Measurements from ENCODE around the gene CUZD1.

The CUZD1 gene

DNA sequence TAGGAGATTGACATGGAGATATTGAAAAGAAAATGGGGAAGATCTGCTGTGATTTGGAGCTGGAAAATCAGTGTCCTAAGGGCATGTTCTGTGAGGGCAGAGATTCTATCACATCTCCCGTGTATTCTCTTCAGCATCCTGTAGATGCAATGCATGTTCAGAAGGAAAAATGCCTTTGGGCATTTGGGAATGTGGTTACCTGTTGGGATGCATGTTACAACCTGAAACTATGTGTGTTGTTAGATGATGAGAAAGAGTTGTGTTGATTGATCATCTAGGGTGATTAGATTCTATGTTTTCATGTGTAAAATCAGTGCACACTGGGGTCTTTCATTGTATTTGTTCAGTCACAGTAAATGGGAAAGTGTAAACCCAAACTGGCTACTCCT, 14.7 kb downstream of the CUZD1 start:
- DNase-seq (ENCODE audit: low spot score) = no peak
- H3K27ac ChIP-seq (ENCODE audit: poor library complexity, severe bottlenecking) = no peak overlapping the region
- no peaks in the 10 kb centered on the region for H3K4me1 ChIP-seq (ENCODE audit: insufficient read depth, poor library complexity, severe bottlenecking)
- no peak for ATAC-seq (ENCODE audit: low read depth)
- no peak overlapping the region for H3K4me3 ChIP-seq (ENCODE audit: severe bottlenecking)
- TF ChIP-seq, protein P1, sequence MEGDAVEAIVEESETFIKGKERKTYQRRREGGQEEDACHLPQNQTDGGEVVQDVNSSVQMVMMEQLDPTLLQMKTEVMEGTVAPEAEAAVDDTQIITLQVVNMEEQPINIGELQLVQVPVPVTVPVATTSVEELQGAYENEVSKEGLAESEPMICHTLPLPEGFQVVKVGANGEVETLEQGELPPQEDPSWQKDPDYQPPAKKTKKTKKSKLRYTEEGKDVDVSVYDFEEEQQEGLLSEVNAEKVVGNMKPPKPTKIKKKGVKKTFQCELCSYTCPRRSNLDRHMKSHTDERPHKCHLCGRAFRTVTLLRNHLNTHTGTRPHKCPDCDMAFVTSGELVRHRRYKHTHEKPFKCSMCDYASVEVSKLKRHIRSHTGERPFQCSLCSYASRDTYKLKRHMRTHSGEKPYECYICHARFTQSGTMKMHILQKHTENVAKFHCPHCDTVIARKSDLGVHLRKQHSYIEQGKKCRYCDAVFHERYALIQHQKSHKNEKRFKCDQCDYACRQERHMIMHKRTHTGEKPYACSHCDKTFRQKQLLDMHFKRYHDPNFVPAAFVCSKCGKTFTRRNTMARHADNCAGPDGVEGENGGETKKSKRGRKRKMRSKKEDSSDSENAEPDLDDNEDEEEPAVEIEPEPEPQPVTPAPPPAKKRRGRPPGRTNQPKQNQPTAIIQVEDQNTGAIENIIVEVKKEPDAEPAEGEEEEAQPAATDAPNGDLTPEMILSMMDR (IDR thresholded peaks at IDR 0.05; ENCODE audit: poor library complexity, severe bottlenecking) = no peak
- no peaks in the 10 kb centered on the region for H3K27me3 ChIP-seq (ENCODE audit: insufficient read depth, poor library complexity, severe bottlenecking)
- peaks cover 25% of the 10 kb centered on the region for H3K36me3 ChIP-seq (ENCODE audit: low read depth)
- no peaks in the 10 kb centered on the region for H3K9me3 ChIP-seq (ENCODE audit: severe bottlenecking)

DNA sequence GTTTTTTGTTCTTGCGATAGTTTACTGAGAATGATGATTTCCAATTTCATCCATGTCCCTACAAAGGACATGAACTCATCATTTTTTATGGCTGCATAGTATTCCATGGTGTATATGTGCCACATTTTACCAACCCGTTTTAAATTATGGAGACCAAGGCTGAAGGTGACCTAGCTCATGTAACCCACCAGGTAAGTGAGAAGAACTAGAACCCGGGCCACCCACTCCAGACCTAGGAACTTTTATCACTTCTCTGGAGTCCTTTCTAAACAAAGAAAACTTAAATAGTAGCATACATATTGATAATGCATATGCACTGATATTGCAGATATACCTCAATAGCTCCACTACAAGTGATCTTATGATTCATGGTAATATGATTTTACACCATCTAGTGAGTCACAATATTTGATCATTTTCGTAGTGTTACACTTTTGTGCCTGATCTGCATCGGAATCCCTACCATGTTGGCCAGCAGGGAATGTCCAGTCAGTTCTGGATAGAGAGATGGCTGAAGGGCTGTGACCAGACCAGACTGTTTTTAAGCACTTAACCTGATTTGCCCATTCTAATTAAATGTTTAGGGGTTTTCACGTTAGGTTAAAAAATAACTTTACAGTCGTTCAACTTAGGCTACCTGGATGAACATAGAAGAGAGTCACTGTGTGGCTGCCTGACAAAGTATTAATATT, 15.2 kb downstream of the CUZD1 start:
- TF ChIP-seq, protein P1 (IDR thresholded peaks at IDR 0.05; ENCODE audit: poor library complexity, severe bottlenecking) = no peak
- Histone ChIP-seq H3K4me3 (ENCODE audit: severe bottlenecking) (no peak overlapping the region), H3K36me3 (ENCODE audit: low read depth) (peaks cover 19% of the 10 kb centered on the region), H3K4me1 (ENCODE audit: insufficient read depth, poor library complexity, severe bottlenecking) (no peaks in the 10 kb centered on the region), H3K27me3 (ENCODE audit: insufficient read depth, poor library complexity, severe bottlenecking) (no peaks in the 10 kb centered on the region), H3K9me3 (ENCODE audit: severe bottlenecking) (no peaks in the 10 kb centered on the region), H3K27ac (ENCODE audit: poor library complexity, severe bottlenecking) (no peak overlapping the region)
- DNase-seq (ENCODE audit: low spot score) (no peak), ATAC-seq (ENCODE audit: low read depth) (no peak)

DNA sequence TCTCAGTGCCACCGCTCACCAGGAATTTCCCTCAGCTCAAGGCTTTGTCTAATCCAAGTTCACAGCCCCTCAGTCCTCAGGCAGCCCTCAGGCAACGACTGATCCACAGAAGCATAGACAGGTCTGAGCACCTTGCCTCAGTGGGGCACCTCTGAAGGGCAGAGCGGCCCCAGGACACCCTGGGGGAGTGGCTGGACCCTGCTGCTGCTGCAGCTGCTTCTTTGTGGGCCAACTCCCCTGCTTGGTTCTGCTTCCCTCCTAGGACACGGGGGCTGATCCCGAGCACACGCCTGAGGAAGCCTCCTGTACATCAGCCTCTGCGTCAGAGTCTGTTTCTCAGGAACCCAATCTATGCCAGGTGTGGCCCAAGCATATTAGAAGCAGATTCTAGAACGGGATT, 16.2 kb downstream of the CUZD1 start:
- no peak for ATAC-seq (ENCODE audit: low read depth)
- H3K4me3 ChIP-seq (ENCODE audit: severe bottlenecking) = no peak overlapping the region
- H3K36me3 ChIP-seq (ENCODE audit: low read depth) = peaks cover 10% of the 10 kb centered on the region
- TF ChIP-seq, protein P1 (IDR thresholded peaks at IDR 0.05; ENCODE audit: poor library complexity, severe bottlenecking) = no peak
- no peaks in the 10 kb centered on the region for H3K4me1 ChIP-seq (ENCODE audit: insufficient read depth, poor library complexity, severe bottlenecking)
- no peaks in the 10 kb centered on the region for H3K9me3 ChIP-seq (ENCODE audit: severe bottlenecking)
- no peak for DNase-seq (ENCODE audit: low spot score)
- no peak overlapping the region for H3K27ac ChIP-seq (ENCODE audit: poor library complexity, severe bottlenecking)
- H3K27me3 ChIP-seq (ENCODE audit: insufficient read depth, poor library complexity, severe bottlenecking) = no peaks in the 10 kb centered on the region

DNA sequence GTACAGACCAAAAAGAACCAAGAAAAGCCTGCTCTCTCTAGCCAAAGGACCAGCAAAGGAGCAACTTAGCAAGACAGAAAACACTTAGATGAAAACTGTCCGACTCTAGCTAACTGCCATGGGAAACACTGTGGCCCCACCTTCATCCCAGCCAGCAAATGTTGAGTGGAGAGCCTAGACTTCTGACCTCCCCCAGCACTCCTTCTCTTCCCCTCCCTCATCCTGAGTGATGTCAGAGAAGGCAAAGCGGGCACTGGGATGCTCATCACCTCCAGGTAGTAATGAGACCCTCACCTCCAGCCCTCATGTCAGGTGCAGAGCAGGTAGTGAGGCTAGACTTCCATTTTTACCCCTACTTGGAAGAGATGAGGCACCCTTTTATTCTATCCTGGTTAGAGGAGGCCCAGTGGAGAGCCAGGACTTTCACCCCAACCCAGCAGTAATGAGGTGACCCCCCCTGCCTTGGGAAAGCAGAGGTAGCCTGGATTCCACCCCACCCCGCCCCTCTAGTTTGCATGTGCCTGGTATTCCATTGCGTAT, 16.9 kb downstream of the CUZD1 start:
- H3K9me3 ChIP-seq (ENCODE audit: severe bottlenecking) = no peaks in the 10 kb centered on the region
- ATAC-seq (ENCODE audit: low read depth) (no peak), DNase-seq (ENCODE audit: low spot score) (no peak)
- no peak overlapping the region for H3K27ac ChIP-seq (ENCODE audit: poor library complexity, severe bottlenecking)
- no peaks in the 10 kb centered on the region for H3K4me1 ChIP-seq (ENCODE audit: insufficient read depth, poor library complexity, severe bottlenecking)
- H3K4me3 ChIP-seq (ENCODE audit: severe bottlenecking) = no peak overlapping the region
- TF ChIP-seq, protein P1 (IDR thresholded peaks at IDR 0.05; ENCODE audit: poor library complexity, severe bottlenecking) = no peak
- peaks cover 8% of the 10 kb centered on the region for H3K36me3 ChIP-seq (ENCODE audit: low read depth)
- H3K27me3 ChIP-seq (ENCODE audit: insufficient read depth, poor library complexity, severe bottlenecking) = no peaks in the 10 kb centered on the region

DNA sequence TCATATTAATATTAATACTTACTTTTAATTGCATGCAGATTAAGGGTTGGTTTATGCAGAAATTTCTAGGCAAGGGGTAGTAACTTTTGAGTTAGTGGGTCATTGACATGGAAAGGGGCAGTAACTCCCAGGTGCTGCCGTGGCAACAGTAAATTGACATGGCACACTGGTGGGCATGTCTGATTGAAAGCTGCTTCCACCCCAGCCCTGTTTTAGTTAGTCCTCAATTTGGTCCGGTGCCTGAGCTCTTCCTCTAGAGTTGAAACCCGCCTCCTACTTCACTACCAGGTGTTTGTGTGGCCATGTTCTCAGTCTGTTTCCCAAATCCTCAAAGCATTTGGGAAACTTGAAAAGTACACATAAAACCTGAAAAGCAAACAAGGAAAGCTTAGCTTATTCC, 18.4 kb downstream of the CUZD1 start:
- DNase-seq (ENCODE audit: low spot score) (no peak), ATAC-seq (ENCODE audit: low read depth) (no peak)
- TF ChIP-seq, protein P1 (IDR thresholded peaks at IDR 0.05; ENCODE audit: poor library complexity, severe bottlenecking) = no peak
- Histone ChIP-seq H3K27ac (ENCODE audit: poor library complexity, severe bottlenecking) (no peak overlapping the region), H3K4me1 (ENCODE audit: insufficient read depth, poor library complexity, severe bottlenecking) (no peaks in the 10 kb centered on the region), H3K27me3 (ENCODE audit: insufficient read depth, poor library complexity, severe bottlenecking) (no peaks in the 10 kb centered on the region), H3K4me3 (ENCODE audit: severe bottlenecking) (no peak overlapping the region), H3K9me3 (ENCODE audit: severe bottlenecking) (no peaks in the 10 kb centered on the region), H3K36me3 (ENCODE audit: low read depth) (peaks cover 3% of the 10 kb centered on the region; the same call in 1 of the 2 replicates)

All from RWPE2 (cell line).